Left ventricle myocardium superior (tissue), 1 donor: ENCODE data around the gene FGFR3. TPM values are rescaled to one million over a fixed set of nuclear protein-coding genes. Genes with fewer than 3 reads are reported as not detected.

Experiments
- ATAC-seq: fragments of 200-7000 bp; cut with Tn5 transposase; one replicate; pipeline ENCODE4 v1.9.1; 2020; ENCODE audit warnings: mild to moderate bottlenecking, moderate library complexity
- DNase-seq: peaks from one replicate; pipeline ENCODE4 v3.0.0-alpha.2; 2020
- intact Hi-C: fragments of 100-400 bp; cut with micrococcal nuclease; formaldehyde crosslinking; loops from one replicate; pipeline ENCODE4 v1.11.0; 2022
- total RNA-seq: library from RNA; stranded (reverse); fragmentation: NEBNext Ultra II Directional; extraction: Animal tissue kit (Norgen Biotek cat#: 25700); gene quantifications from one replicate; pipeline ENCODE4 v1.2.1, GENCODE V29; 2021
- donor health status: DM: no; HTN: yes; CAD: no; lungs with severe emphysema.

FGFR3 gene
- total RNA-seq, 1 donor from 2014 or later = 1.7 TPM

- no peak for ATAC-seq
- no peak for DNase-seq
- intact Hi-C loops = no loop called here
Observed at GRCh38 chr4:1807332-1807777, 14.3 kb downstream of the FGFR3 start.

- DNase-seq (no peak), ATAC-seq (no peak)
- intact Hi-C loops = no loop called here
Observed at GRCh38 chr4:1808396-1808795, 15.3 kb downstream of the FGFR3 start.

- intact Hi-C loops = no loop called here
- DNase-seq (no peak), ATAC-seq (no peak)
Observed at GRCh38 chr4:1808851-1809753, 16.0 kb downstream of the FGFR3 start.

- intact Hi-C loops = loop anchor here (10.0 kb wide), 1 partner anchor 65 kb away; no protein-coding TSS in a partner anchor
- DNase-seq = peak; percentile 79
Observed at GRCh38 chr4:1809754-1810502, 16.8 kb downstream of the FGFR3 start.

GRCh38 chr4:1810765-1811164 lies 17.7 kb downstream of the FGFR3 start:
- no peak for DNase-seq
- no peak for ATAC-seq
- intact Hi-C loops = loop anchor here (10.0 kb wide), 1 partner anchor 66 kb away; no protein-coding TSS in a partner anchor

More at GRCh38 chr4:1809754-1810502, 16.8 kb downstream of the FGFR3 start:
- ATAC-seq = peak; percentile 79

- DNase-seq (no peak), ATAC-seq (no peak)
- intact Hi-C loops = loop anchor here (10.0 kb wide), 1 partner anchor 68 kb away; no protein-coding TSS in a partner anchor
Observed at GRCh38 chr4:1812720-1813119, 19.6 kb downstream of the FGFR3 start.

- DNase-seq (no peak), ATAC-seq (no peak)
- intact Hi-C loops = loop anchor here (10.0 kb wide), 1 partner anchor 68 kb away; no protein-coding TSS in a partner anchor
Observed at GRCh38 chr4:1813231-1813630, 20.1 kb downstream of the FGFR3 start.

- ATAC-seq (no peak), DNase-seq (no peak)
- intact Hi-C loops = loop anchor here (10.0 kb wide), 1 partner anchor 69 kb away; no protein-coding TSS in a partner anchor
Observed at GRCh38 chr4:1813915-1814314, 20.8 kb downstream of the FGFR3 start.

GRCh38 chr4:1814453-1814852 lies 21.4 kb downstream of the FGFR3 start:
- ATAC-seq (no peak), DNase-seq (no peak)
- intact Hi-C loops = loop anchor here (10.0 kb wide), 1 partner anchor 70 kb away; no protein-coding TSS in a partner anchor

GRCh38 chr4:1815096-1815996 lies 22.3 kb downstream of the FGFR3 start:
- ATAC-seq = no peak
- intact Hi-C loops = loop anchor here (10.0 kb wide), 1 partner anchor 71 kb away; no protein-coding TSS in a partner anchor

GRCh38 chr4:1815997-1816860 lies 23.1 kb downstream of the FGFR3 start:
- DNase-seq (no peak), ATAC-seq (no peak)
- intact Hi-C loops = loop anchor here (10.0 kb wide), 1 partner anchor 71 kb away; no protein-coding TSS in a partner anchor

More at GRCh38 chr4:1815096-1815996, 22.3 kb downstream of the FGFR3 start:
- no peak for DNase-seq

- ATAC-seq (no peak), DNase-seq (no peak)
- intact Hi-C loops = loop anchor here (10.0 kb wide), 1 partner anchor 74 kb away; no protein-coding TSS in a partner anchor
Observed at GRCh38 chr4:1819284-1819683, 26.2 kb downstream of the FGFR3 start.

- ATAC-seq (no peak), DNase-seq (no peak)
- intact Hi-C loops = loop anchor here (10.0 kb wide), 1 partner anchor 75 kb away; no protein-coding TSS in a partner anchor
Observed at GRCh38 chr4:1819816-1820215, 26.7 kb downstream of the FGFR3 start.

- ATAC-seq (no peak), DNase-seq (no peak)
- intact Hi-C loops = no loop called here
Observed at GRCh38 chr4:1821679-1822567, 28.8 kb downstream of the FGFR3 start.

- no peak for DNase-seq
- ATAC-seq = no peak
- intact Hi-C loops = no loop called here
Observed at GRCh38 chr4:1822568-1823544, 29.8 kb downstream of the FGFR3 start.
